ENCODE data around the gene CRISPLD2. TPM values are rescaled to one million over a fixed set of nuclear protein-coding genes. Genes with fewer than 3 reads are reported as not detected.
A peak's percentile ranks its signal among the peaks of the same experiment; 100 is the strongest.

Gene CRISPLD2
- total RNA-seq, 1 experiment from 2014 or later, result 0.28 TPM

- TF ChIP-seq CTCF (IDR thresholded peaks at IDR 0.05; ENCODE audit: unreplicated experiment), result no peak
- no peak overlapping the region for H3K27ac Mint-ChIP-seq (ENCODE audit: low read depth, unreplicated experiment)
- no peak overlapping the region for H3K4me3 Mint-ChIP-seq (ENCODE audit: unreplicated experiment)
- no peak for DNase-seq (ENCODE audit: unreplicated experiment)
- no peaks in the 10 kb centered on the region for H3K9me3 Mint-ChIP-seq (ENCODE audit: unreplicated experiment)
- ChIA-PET CTCF (no interaction called here), POLR2A (no interaction called here)
- no peaks in the 10 kb centered on the region for H3K27me3 Mint-ChIP-seq (ENCODE audit: insufficient read depth, unreplicated experiment)
- BruUV-seq (replicated peaks), result no TSS peak
- H3K4me1 Mint-ChIP-seq (ENCODE audit: insufficient read depth, unreplicated experiment), result peaks cover 16% of the 10 kb centered on the region
- peaks cover 6% of the 10 kb centered on the region for H3K36me3 Mint-ChIP-seq (ENCODE audit: insufficient read depth, unreplicated experiment)
- intact Hi-C loops (cut with micrococcal nuclease), result no loop called here
Measured at GRCh38 chr16:84878770-84879169, 59.0 kb downstream of the CRISPLD2 start.

GRCh38 chr16:84879569-84880487, 60.0 kb downstream of the CRISPLD2 start:
- Mint-ChIP-seq H3K9me3 (ENCODE audit: unreplicated experiment) (no peaks in the 10 kb centered on the region), H3K36me3 (ENCODE audit: insufficient read depth, unreplicated experiment) (peaks cover 6% of the 10 kb centered on the region), H3K4me1 (ENCODE audit: insufficient read depth, unreplicated experiment) (peaks cover 22% of the 10 kb centered on the region), H3K27ac (ENCODE audit: low read depth, unreplicated experiment) (no peak overlapping the region), H3K27me3 (ENCODE audit: insufficient read depth, unreplicated experiment) (no peaks in the 10 kb centered on the region), H3K4me3 (ENCODE audit: unreplicated experiment) (no peak overlapping the region)
- BruUV-seq (replicated peaks), result no TSS peak
- DNase-seq (ENCODE audit: unreplicated experiment), result peak; percentile 23
- intact Hi-C loops (cut with micrococcal nuclease), result no loop called here
- CTCF ChIA-PET, result interaction anchor here (0.6 to 1.1 kb wide), 2 partner anchors 43 to 45 kb away, joined by 3 to 5 read pairs; no protein-coding TSS in a partner anchor
- POLR2A ChIA-PET, result no interaction called here
- TF ChIP-seq CTCF (IDR thresholded peaks at IDR 0.05; ENCODE audit: unreplicated experiment), result no peak

GRCh38 chr16:84881702-84882521, 62.1 kb downstream of the CRISPLD2 start:
- BruUV-seq (replicated peaks), result no TSS peak
- Mint-ChIP-seq H3K4me3 (ENCODE audit: unreplicated experiment) (no peak overlapping the region), H3K4me1 (ENCODE audit: insufficient read depth, unreplicated experiment) (peaks cover 22% of the 10 kb centered on the region), H3K27ac (ENCODE audit: low read depth, unreplicated experiment) (no peak overlapping the region), H3K36me3 (ENCODE audit: insufficient read depth, unreplicated experiment) (peaks cover 6% of the 10 kb centered on the region), H3K9me3 (ENCODE audit: unreplicated experiment) (no peaks in the 10 kb centered on the region), H3K27me3 (ENCODE audit: insufficient read depth, unreplicated experiment) (no peaks in the 10 kb centered on the region)
- DNase-seq (ENCODE audit: unreplicated experiment), result peak; percentile 14
- POLR2A ChIA-PET, result interaction anchor here (0.8 to 1.5 kb wide), 2 partner anchors 11 to 22 kb away, joined by 3 to 4 read pairs; no protein-coding TSS in a partner anchor
- TF ChIP-seq CTCF (IDR thresholded peaks at IDR 0.05; ENCODE audit: unreplicated experiment), result no peak
- CTCF ChIA-PET, result interaction anchor here (0.6 to 0.7 kb wide), 5 partner anchors 13 to 1120 kb away, joined by 3 to 4 read pairs (median 3); no protein-coding TSS in a partner anchor
- intact Hi-C loops (cut with micrococcal nuclease), result no loop called here

- H3K4me1 Mint-ChIP-seq (ENCODE audit: insufficient read depth, unreplicated experiment), result peaks cover 22% of the 10 kb centered on the region
- CTCF ChIA-PET, result no interaction called here
- BruUV-seq (replicated peaks), result no TSS peak
Measured at GRCh38 chr16:84883301-84883700, 63.5 kb downstream of the CRISPLD2 start.

More at GRCh38 chr16:84883301-84883700, 63.5 kb downstream of the CRISPLD2 start:
- Mint-ChIP-seq H3K9me3 (ENCODE audit: unreplicated experiment) (no peaks in the 10 kb centered on the region), H3K36me3 (ENCODE audit: insufficient read depth, unreplicated experiment) (peaks cover 6% of the 10 kb centered on the region), H3K4me3 (ENCODE audit: unreplicated experiment) (no peak overlapping the region), H3K27ac (ENCODE audit: low read depth, unreplicated experiment) (no peak overlapping the region), H3K27me3 (ENCODE audit: insufficient read depth, unreplicated experiment) (no peaks in the 10 kb centered on the region)
- POLR2A ChIA-PET, result no interaction called here
- DNase-seq (ENCODE audit: unreplicated experiment), result no peak
- TF ChIP-seq CTCF (IDR thresholded peaks at IDR 0.05; ENCODE audit: unreplicated experiment), result no peak
- intact Hi-C loops (cut with micrococcal nuclease), result no loop called here

Measured in MCF 10A (cell line).